SK-MEL-5 (cell line): Measurements from ENCODE around the gene FIBIN. TPM values are rescaled to one million over a fixed set of nuclear protein-coding genes. Genes with fewer than 3 reads are reported as not detected.

Experiments
- DNase-seq: peaks from one replicate; pipeline ENCODE4 v3.0.0-alpha.2; 2016; ENCODE audit warnings: low read depth, low spot score
- in situ Hi-C: cut with HindIII; loops from 2 replicates; pipeline ENCODE4 v1.10.0; 2016; ENCODE audit warnings: low sequenced_read_pairs, high pct_unique_total_duplicates, low pct_unique_long_range_greater_than_20kb
- total RNA-seq: library from RNA; depleted of rRNA; stranded (reverse); fragments of >200 nt; shearing (Covaris generic); gene quantifications from 2 replicates; pipeline ENCODE4 v1.2.3, GENCODE V29; 2014

The FIBIN gene
- total RNA-seq, 1 experiment from 2014 or later = not detected

- no peak for DNase-seq
- in situ Hi-C loops = no loop called here
Measured at GRCh38 chr11:27008811-27009535, 15.1 kb downstream of the FIBIN start.

- DNase-seq = no peak
- in situ Hi-C loops = no loop called here
Measured at GRCh38 chr11:27011560-27012233, 17.8 kb downstream of the FIBIN start.

GRCh38 chr11:27012234-27012921 lies 18.5 kb downstream of the FIBIN start:
- DNase-seq = peak; percentile 2
- in situ Hi-C loops = no loop called here

- no peak for DNase-seq
Measured at GRCh38 chr11:27013781-27014361, 20.0 kb downstream of the FIBIN start.

GRCh38 chr11:27018902-27019529 lies 25.1 kb downstream of the FIBIN start:
- DNase-seq = no peak
- in situ Hi-C loops = no loop called here

More at GRCh38 chr11:27013781-27014361, 20.0 kb downstream of the FIBIN start:
- in situ Hi-C loops = no loop called here

GRCh38 chr11:27020751-27021150 lies 26.8 kb downstream of the FIBIN start:
- DNase-seq = no peak
- in situ Hi-C loops = no loop called here

- in situ Hi-C loops = no loop called here
- no peak for DNase-seq
Measured at GRCh38 chr11:27022659-27023251, 28.8 kb downstream of the FIBIN start.

- no peak for DNase-seq
- in situ Hi-C loops = no loop called here
Measured at GRCh38 chr11:27024865-27025264, 31.0 kb downstream of the FIBIN start.

GRCh38 chr11:27025312-27025955 lies 31.5 kb downstream of the FIBIN start:
- in situ Hi-C loops = no loop called here
- no peak for DNase-seq

- no peak for DNase-seq
- in situ Hi-C loops = no loop called here
Measured at GRCh38 chr11:27025957-27026733, 32.2 kb downstream of the FIBIN start.

GRCh38 chr11:27028561-27028965 lies 34.7 kb downstream of the FIBIN start:
- in situ Hi-C loops = no loop called here
- no peak for DNase-seq

- no peak for DNase-seq
- in situ Hi-C loops = no loop called here
Measured at GRCh38 chr11:27029966-27030365, 36.1 kb downstream of the FIBIN start.

GRCh38 chr11:27031754-27032153 lies 37.8 kb downstream of the FIBIN start:
- in situ Hi-C loops = no loop called here
- DNase-seq = no peak

- DNase-seq = peak; percentile 30
- in situ Hi-C loops = no loop called here
Measured at GRCh38 chr11:27039873-27040272, 46.0 kb downstream of the FIBIN start.

GRCh38 chr11:27040302-27041115 lies 46.6 kb downstream of the FIBIN start, which contains the start of gene BBOX1:
BBOX1 (plus strand) TSS chr11:27040815; CDS start chr11:27055431, 14,616 bp downstream.
- in situ Hi-C loops = no loop called here

More at GRCh38 chr11:27040302-27041115, 46.6 kb downstream of the FIBIN start, which contains the start of gene BBOX1:
- no peak for DNase-seq
